HEK293 (cell line): Measurements from ENCODE around the gene SCAANT1.

Experiments
- CTCF ChIA-PET: fragments of 350-600 bp; formaldehyde crosslinking; extraction: SDS; loops from one replicate; lab custom pipeline; 2021; ENCODE audit warnings: antibody characterized with exemption; lab: Yijun Ruan, JAX
- POLR2A ChIA-PET: fragments of 300-600 bp; formaldehyde crosslinking; extraction: SDS; loops from one replicate; lab custom pipeline; 2020; ENCODE audit warnings: antibody characterized with exemption, inconsistent platforms; lab: Yijun Ruan, JAX
- H3K27ac ChIP-seq: fragments of 200-500 bp; sonication (Bioruptor generic); 2 replicates; pipeline ENCODE4 v1.5.1; 2014; ENCODE audit warnings: low read depth, low read length, control low read depth, inconsistent platforms; ENCODE audit errors: extremely low read depth
- H3K36me3 ChIP-seq, 2 experiments: fragments of 200-500 bp in 1 of 2; sonication (Bioruptor generic) in 1 of 2; 1 replicate in 1 of 2; 2 replicates in 1 of 2; pipeline ENCODE4 v1.5.1; 2014 to 2017; ENCODE audit warnings: inconsistent platforms in 2 of 2, low read length in 2 of 2; ENCODE audit not compliant: control insufficient read depth in 2 of 2, insufficient read depth in 1 of 2
- H3K4me1 ChIP-seq: fragments of 200-500 bp; sonication (Bioruptor generic); 2 replicates; pipeline ENCODE4 v1.5.1; 2014; ENCODE audit warnings: mild to moderate bottlenecking, low read length, inconsistent platforms; ENCODE audit not compliant: control insufficient read depth, insufficient read depth
- H3K4me3 ChIP-seq: 2 replicates; pipeline ENCODE4 v1.5.1; 2011; ENCODE audit warnings: low read depth, mild to moderate bottlenecking, control low read depth, low read length, moderate library complexity
- H3K9me3 ChIP-seq: fragments of 200-500 bp; sonication (Bioruptor generic); 2 replicates; pipeline ENCODE4 v1.5.1; 2014; ENCODE audit warnings: low read depth, low read length, inconsistent platforms; ENCODE audit not compliant: control insufficient read depth, insufficient read depth
- HOXA7 ChIP-seq: sonication (generic); formaldehyde crosslinking; IDR thresholded peaks from 2 replicates; pipeline ENCODE4 v1.8.1; 2022; ENCODE audit warnings: missing genetic modification reagents, borderline replicate concordance
- HOXD13 ChIP-seq: sonication (generic); formaldehyde crosslinking; IDR thresholded peaks from 2 replicates; pipeline ENCODE4 v1.8.0; 2022; ENCODE audit warnings: missing genetic modification reagents, borderline replicate concordance
- KLF16 ChIP-seq: fragments of 450-650 bp; formaldehyde crosslinking; IDR thresholded peaks from 2 replicates; pipeline ENCODE4 v1.5.1; 2017; ENCODE audit warnings: missing biosample characterization, missing genetic modification characterization
- REST ChIP-seq: fragments of 450-650 bp; formaldehyde crosslinking; IDR thresholded peaks from 2 replicates; pipeline ENCODE4 v1.5.1; 2016; ENCODE audit warnings: missing biosample characterization, missing genetic modification characterization
- ZBTB1 ChIP-seq: fragments of 450-650 bp; formaldehyde crosslinking; IDR thresholded peaks from 2 replicates; pipeline ENCODE4 v1.5.1; 2016; ENCODE audit warnings: missing biosample characterization, missing genetic modification characterization
- ZBTB48 ChIP-seq: fragments of 450-650 bp; formaldehyde crosslinking; IDR thresholded peaks from 2 replicates; pipeline ENCODE4 v1.5.1; 2016; ENCODE audit warnings: missing biosample characterization, missing genetic modification characterization
- ZNF132 ChIP-seq: fragments of 450-650 bp; formaldehyde crosslinking; IDR thresholded peaks from 2 replicates; pipeline ENCODE4 v1.5.1; 2017; ENCODE audit warnings: missing biosample characterization, missing genetic modification characterization, borderline replicate concordance
- ZNF146 ChIP-seq: fragments of 450-650 bp; formaldehyde crosslinking; IDR thresholded peaks from 2 replicates; pipeline ENCODE4 v1.5.1; 2016; ENCODE audit warnings: missing biosample characterization, missing genetic modification characterization
- ZNF18 ChIP-seq: fragments of 450-650 bp; formaldehyde crosslinking; IDR thresholded peaks from 2 replicates; pipeline ENCODE4 v1.5.1; 2016; ENCODE audit warnings: missing biosample characterization, missing genetic modification characterization
- ZNF2 ChIP-seq: fragments of 450-650 bp; formaldehyde crosslinking; IDR thresholded peaks from 2 replicates; pipeline ENCODE4 v1.5.1; 2016; ENCODE audit warnings: missing biosample characterization, missing genetic modification characterization
- ZNF221 ChIP-seq: fragments of 450-650 bp; formaldehyde crosslinking; IDR thresholded peaks from 2 replicates; pipeline ENCODE4 v1.5.1; 2017; ENCODE audit warnings: missing biosample characterization, missing genetic modification characterization, borderline replicate concordance
- ZNF266 ChIP-seq: fragments of 450-650 bp; formaldehyde crosslinking; IDR thresholded peaks from 2 replicates; pipeline ENCODE4 v1.5.1; 2016; ENCODE audit warnings: missing biosample characterization, missing genetic modification characterization, low read depth
- ZNF324 ChIP-seq: fragments of 450-650 bp; formaldehyde crosslinking; IDR thresholded peaks from 2 replicates; pipeline ENCODE4 v1.5.1; 2016; ENCODE audit warnings: missing biosample characterization, missing genetic modification characterization
- ZNF404 ChIP-seq: fragments of 450-650 bp; formaldehyde crosslinking; IDR thresholded peaks from 2 replicates; pipeline ENCODE4 v1.5.1; 2017; ENCODE audit warnings: missing biosample characterization, missing genetic modification characterization
- ZNF416 ChIP-seq: fragments of 450-650 bp; formaldehyde crosslinking; IDR thresholded peaks from 2 replicates; pipeline ENCODE4 v1.5.1; 2016; ENCODE audit warnings: missing biosample characterization, missing genetic modification characterization
- ZNF510 ChIP-seq: fragments of 450-650 bp; formaldehyde crosslinking; IDR thresholded peaks from 2 replicates; pipeline ENCODE4 v1.5.1; 2018; ENCODE audit warnings: mild to moderate bottlenecking, missing genetic modification characterization, missing biosample characterization; ENCODE audit not compliant: insufficient replicate concordance
- ZNF558 ChIP-seq: fragments of 450-650 bp; formaldehyde crosslinking; IDR thresholded peaks from 2 replicates; pipeline ENCODE4 v1.5.1; 2016; ENCODE audit warnings: missing biosample characterization, missing genetic modification characterization
- ZNF560 ChIP-seq: fragments of 450-650 bp; formaldehyde crosslinking; IDR thresholded peaks from 2 replicates; pipeline ENCODE4 v1.5.1; 2017; ENCODE audit warnings: missing biosample characterization, missing genetic modification characterization, borderline replicate concordance
- ZNF571 ChIP-seq: fragments of 450-650 bp; formaldehyde crosslinking; IDR thresholded peaks from 2 replicates; pipeline ENCODE4 v1.5.0; 2017; ENCODE audit warnings: missing biosample characterization, missing genetic modification characterization
- ZNF596 ChIP-seq: fragments of 450-650 bp; IDR thresholded peaks from 2 replicates; pipeline ENCODE4 v1.5.0; 2018; ENCODE audit warnings: missing biosample characterization, mild to moderate bottlenecking, missing genetic modification characterization, moderate library complexity
- ZNF600 ChIP-seq: fragments of 450-650 bp; formaldehyde crosslinking; IDR thresholded peaks from 2 replicates; pipeline ENCODE4 v1.5.1; 2016; ENCODE audit warnings: missing biosample characterization, missing genetic modification characterization
- TF ChIP-seq, protein P1 (sequence below): fragments of 450-650 bp; formaldehyde crosslinking; IDR thresholded peaks from 2 replicates; pipeline ENCODE4 v1.5.1; 2016; ENCODE audit warnings: missing biosample characterization, missing genetic modification characterization
- TF ChIP-seq, protein P2 (sequence below): fragments of 450-650 bp; formaldehyde crosslinking; IDR thresholded peaks from 2 replicates; pipeline ENCODE4; 2016; ENCODE audit warnings: missing biosample characterization, missing genetic modification characterization
- TF ChIP-seq, protein P3 (sequence below): fragments of 450-650 bp; formaldehyde crosslinking; IDR thresholded peaks from 2 replicates; pipeline ENCODE4 v1.5.1; 2017; ENCODE audit warnings: missing biosample characterization, missing genetic modification characterization
- TF ChIP-seq, protein P4 (sequence below): fragments of 450-650 bp; formaldehyde crosslinking; IDR thresholded peaks from 2 replicates; pipeline ENCODE4 v1.5.1; 2016; ENCODE audit warnings: missing biosample characterization, missing genetic modification characterization

SCAANT1 gene

DNA sequence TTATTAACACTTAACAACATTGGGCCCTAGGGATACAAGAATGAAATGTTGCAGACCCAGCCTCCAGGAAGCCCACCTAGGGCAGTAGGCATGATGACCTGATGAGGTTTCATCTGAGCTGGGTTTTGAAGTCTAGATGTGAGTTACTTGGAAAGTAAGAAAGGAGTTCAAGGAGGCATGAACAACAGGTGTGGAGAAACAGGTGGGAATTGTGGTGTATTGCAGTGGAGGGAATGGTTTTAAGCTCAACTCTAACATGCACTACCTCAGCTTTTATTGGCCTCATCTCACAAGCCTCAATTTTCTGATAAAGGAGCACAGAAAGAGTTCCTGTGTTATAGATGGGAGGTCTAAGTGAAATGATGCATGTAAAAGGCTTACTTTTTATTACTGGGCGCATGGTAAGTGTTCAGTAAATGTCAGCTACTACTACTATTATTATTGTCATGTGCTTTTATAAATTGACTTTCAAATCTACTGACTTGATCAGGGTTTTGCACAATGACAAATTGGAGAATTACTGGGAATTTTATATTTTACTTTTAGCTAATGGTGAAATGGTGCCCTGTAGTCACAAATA is 19.3 kb downstream of the SCAANT1 start (continued):
- TF ChIP-seq ZNF560 = no peak

DNA sequence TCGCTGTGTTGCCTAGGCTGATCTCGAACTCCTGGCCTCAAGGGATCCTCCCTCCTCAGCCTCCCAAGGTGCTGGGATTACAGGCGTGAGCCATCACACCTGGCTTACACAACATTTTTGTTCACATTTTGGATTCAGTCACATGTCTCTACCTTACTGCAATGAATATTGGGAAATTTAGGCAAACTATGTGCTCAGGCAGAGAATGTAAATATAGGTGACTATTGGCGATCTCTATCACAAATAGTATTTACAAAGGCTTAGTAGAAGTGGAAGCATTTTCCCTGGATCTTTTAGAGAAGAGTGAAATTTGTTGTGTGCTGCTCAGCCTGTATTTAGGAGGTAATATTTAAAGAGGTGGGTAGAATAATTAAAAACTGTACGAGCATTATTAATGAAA is 20.7 kb downstream of the SCAANT1 start:
- Histone ChIP-seq H3K36me3 (no peaks in the 10 kb centered on the region; a peak in 1 of 3 replicates), H3K27ac (no peak overlapping the region), H3K4me3 (no peak overlapping the region), H3K9me3 (no peaks in the 10 kb centered on the region), H3K4me1 (no peaks in the 10 kb centered on the region; the same call in 1 of the 2 replicates)
- TF ChIP-seq ZNF2 (tag by site-specific recombination) = no peak
- TF ChIP-seq, protein P1, sequence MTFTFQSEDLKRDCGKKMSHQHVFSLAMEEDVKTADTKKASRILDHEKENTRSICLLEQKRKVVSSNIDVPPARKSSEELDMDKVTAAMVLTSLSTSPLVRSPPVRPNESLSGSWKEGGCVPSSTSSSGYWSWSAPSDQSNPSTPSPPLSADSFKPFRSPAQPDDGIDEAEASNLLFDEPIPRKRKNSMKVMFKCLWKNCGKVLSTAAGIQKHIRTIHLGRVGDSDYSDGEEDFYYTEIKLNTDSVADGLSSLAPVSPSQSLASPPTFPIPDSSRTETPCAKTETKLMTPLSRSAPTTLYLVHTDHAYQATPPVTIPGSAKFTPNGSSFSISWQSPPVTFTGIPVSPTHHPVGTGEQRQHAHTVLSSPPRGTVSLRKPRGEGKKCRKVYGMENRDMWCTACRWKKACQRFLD = no peak
- TF ChIP-seq ZNF132 = no peak
- TF ChIP-seq HOXA7 (CRISPR knock-in tag) = no peak
- no peak for TF ChIP-seq REST (tag by site-specific recombination)
- POLR2A ChIA-PET = no interaction called here
- CTCF ChIA-PET = no interaction called here

DNA sequence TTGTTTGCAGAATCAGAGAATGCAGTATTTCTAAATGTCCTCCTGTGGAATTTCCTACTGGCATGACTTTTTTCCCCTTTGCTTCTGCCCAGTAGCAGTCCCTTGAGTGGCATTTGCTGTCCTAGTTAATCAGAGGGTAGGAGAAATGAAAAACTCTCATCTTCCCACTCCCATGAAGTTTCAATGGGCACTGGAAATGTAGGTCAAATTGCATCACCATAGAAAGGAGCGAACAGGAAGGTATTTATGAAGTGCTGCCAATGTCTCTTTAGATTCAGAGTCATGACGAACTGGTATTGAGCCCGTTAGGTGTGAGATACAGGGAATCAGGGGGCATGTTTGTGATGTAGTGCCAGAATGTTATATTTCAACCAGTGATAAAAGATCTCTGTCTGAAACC is 25.3 kb downstream of the SCAANT1 start:
- Histone ChIP-seq H3K27ac (no peak overlapping the region), H3K4me3 (no peak overlapping the region), H3K36me3 (no peaks in the 10 kb centered on the region; a peak in 1 of 3 replicates), H3K9me3 (no peaks in the 10 kb centered on the region), H3K4me1 (no peaks in the 10 kb centered on the region)
- POLR2A ChIA-PET = no interaction called here
- CTCF ChIA-PET = interaction anchor here (0.6 kb wide), 1 partner anchor 1949 kb away, joined by 3 read pairs; no protein-coding TSS in a partner anchor
- TF ChIP-seq ZNF18 = no peak
- TF ChIP-seq ZNF146 = no peak
- TF ChIP-seq, protein P2, sequence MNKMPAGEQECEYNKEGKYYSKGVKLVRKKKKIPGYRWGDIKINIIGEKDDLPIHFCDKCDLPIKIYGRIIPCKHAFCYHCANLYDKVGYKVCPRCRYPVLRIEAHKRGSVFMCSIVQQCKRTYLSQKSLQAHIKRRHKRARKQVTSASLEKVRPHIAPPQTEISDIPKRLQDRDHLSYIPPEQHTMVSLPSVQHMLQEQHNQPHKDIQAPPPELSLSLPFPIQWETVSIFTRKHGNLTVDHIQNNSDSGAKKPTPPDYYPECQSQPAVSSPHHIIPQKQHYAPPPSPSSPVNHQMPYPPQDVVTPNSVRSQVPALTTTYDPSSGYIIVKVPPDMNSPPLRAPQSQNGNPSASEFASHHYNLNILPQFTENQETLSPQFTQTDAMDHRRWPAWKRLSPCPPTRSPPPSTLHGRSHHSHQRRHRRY = no peak
- TF ChIP-seq ZNF416 (tag by site-specific recombination) = no peak
- TF ChIP-seq ZNF571 (tag by site-specific recombination) = no peak
- TF ChIP-seq, protein P3, sequence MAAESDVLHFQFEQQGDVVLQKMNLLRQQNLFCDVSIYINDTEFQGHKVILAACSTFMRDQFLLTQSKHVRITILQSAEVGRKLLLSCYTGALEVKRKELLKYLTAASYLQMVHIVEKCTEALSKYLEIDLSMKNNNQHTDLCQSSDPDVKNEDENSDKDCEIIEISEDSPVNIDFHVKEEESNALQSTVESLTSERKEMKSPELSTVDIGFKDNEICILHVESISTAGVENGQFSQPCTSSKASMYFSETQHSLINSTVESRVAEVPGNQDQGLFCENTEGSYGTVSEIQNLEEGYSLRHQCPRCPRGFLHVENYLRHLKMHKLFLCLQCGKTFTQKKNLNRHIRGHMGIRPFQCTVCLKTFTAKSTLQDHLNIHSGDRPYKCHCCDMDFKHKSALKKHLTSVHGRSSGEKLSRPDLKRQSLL (tag by site-specific recombination) = no peak
- no peak for TF ChIP-seq ZNF596 (tag by site-specific recombination)
- TF ChIP-seq ZNF558 (tag by site-specific recombination) = no peak
- no peak for TF ChIP-seq ZNF221 (tag by site-specific recombination)
- no peak for TF ChIP-seq ZBTB1 (tag by site-specific recombination)
- TF ChIP-seq, protein P4, sequence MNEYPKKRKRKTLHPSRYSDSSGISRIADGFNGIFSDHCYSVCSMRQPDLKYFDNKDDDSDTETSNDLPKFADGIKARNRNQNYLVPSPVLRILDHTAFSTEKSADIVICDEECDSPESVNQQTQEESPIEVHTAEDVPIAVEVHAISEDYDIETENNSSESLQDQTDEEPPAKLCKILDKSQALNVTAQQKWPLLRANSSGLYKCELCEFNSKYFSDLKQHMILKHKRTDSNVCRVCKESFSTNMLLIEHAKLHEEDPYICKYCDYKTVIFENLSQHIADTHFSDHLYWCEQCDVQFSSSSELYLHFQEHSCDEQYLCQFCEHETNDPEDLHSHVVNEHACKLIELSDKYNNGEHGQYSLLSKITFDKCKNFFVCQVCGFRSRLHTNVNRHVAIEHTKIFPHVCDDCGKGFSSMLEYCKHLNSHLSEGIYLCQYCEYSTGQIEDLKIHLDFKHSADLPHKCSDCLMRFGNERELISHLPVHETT (tag by site-specific recombination) = no peak
- no peak for TF ChIP-seq KLF16
- TF ChIP-seq ZNF510 (tag by site-specific recombination) = no peak
- TF ChIP-seq ZBTB48 (tag by site-specific recombination) = no peak
- TF ChIP-seq ZNF266 (tag by site-specific recombination) = no peak
- TF ChIP-seq HOXD13 (CRISPR knock-in tag) = no peak
- no peak for TF ChIP-seq ZNF324
- no peak for TF ChIP-seq ZNF404 (tag by site-specific recombination)
- no peak for TF ChIP-seq ZNF600
